Testis (tissue), 2 donors: ENCODE data around the gene VWDE.

Experiments used
- POLR2A ChIP-seq: fragments of 450-650 bp; IDR thresholded peaks from one replicate; pipeline ENCODE4 v1.6.1; 2017; ENCODE audit warnings: antibody characterized with exemption, mild to moderate bottlenecking, moderate library complexity
- TF ChIP-seq, protein P1 (sequence below), 3 experiments: fragments of 450-650 bp in 2 of 3; fragments of 200-600 bp in 1 of 3; sonication (generic) in 1 of 3; IDR thresholded peaks; one replicate each; pipeline ENCODE4 v1.5.1; 2016 to 2019; ENCODE audit warnings: antibody characterized with exemption in 3 of 3, mild to moderate bottlenecking in 2 of 3, moderate library complexity in 1 of 3

GRCh38 chr7:12281038-12281437 lies 122.6 kb downstream of the VWDE start:
- TF ChIP-seq, protein P1, sequence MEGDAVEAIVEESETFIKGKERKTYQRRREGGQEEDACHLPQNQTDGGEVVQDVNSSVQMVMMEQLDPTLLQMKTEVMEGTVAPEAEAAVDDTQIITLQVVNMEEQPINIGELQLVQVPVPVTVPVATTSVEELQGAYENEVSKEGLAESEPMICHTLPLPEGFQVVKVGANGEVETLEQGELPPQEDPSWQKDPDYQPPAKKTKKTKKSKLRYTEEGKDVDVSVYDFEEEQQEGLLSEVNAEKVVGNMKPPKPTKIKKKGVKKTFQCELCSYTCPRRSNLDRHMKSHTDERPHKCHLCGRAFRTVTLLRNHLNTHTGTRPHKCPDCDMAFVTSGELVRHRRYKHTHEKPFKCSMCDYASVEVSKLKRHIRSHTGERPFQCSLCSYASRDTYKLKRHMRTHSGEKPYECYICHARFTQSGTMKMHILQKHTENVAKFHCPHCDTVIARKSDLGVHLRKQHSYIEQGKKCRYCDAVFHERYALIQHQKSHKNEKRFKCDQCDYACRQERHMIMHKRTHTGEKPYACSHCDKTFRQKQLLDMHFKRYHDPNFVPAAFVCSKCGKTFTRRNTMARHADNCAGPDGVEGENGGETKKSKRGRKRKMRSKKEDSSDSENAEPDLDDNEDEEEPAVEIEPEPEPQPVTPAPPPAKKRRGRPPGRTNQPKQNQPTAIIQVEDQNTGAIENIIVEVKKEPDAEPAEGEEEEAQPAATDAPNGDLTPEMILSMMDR (IDR thresholded peaks at IDR 0.05) = no peak
- TF ChIP-seq POLR2A = no peak
